ENCODE data around the gene FRMD4A. TPM values are rescaled to one million over a fixed set of nuclear protein-coding genes. Genes with fewer than 3 reads are reported as not detected.
"Not testable (repeated sequence)": the region's sequence is repeated elsewhere in the genome, so short reads cannot be mapped to it uniquely, and the experiment has no call there.

FRMD4A gene
- total RNA-seq, 2 donors from 2014 or later = 55.9 to 81.0 TPM

GRCh38 chr10:13831711-13832141 is 499.0 kb downstream of the FRMD4A start:
- no peak for ATAC-seq (ENCODE audit: insufficient number of reproducible peaks, low FRiP score, low read depth)
- H3K27ac ChIP-seq = peak overlapping the region; percentile 12 to 26

GRCh38 chr10:13830385-13830784 is 500.3 kb downstream of the FRMD4A start:
- TF ChIP-seq CTCF (IDR thresholded peaks at IDR 0.05) = no peak
- peaks cover 11 to 49% of the 10 kb centered on the region in 2 donors for H3K4me1 ChIP-seq (ENCODE audit: control insufficient read depth in 1 of 2, low read depth in 2 of 2)
- no peak for DNase-seq (ENCODE audit: low spot score)
- ATAC-seq (ENCODE audit: insufficient number of reproducible peaks, low FRiP score, low read depth) = no peak
- H3K9me3 ChIP-seq = no peaks in the 10 kb centered on the region
- no peak overlapping the region for H3K27ac ChIP-seq
- H3K4me3 ChIP-seq = no peak overlapping the region
- no peaks in the 10 kb centered on the region for H3K27me3 ChIP-seq (replicated peaks; ENCODE audit: insufficient read depth)
- no peaks in the 10 kb centered on the region for H3K36me3 ChIP-seq

More at GRCh38 chr10:13831711-13832141, 499.0 kb downstream of the FRMD4A start:
- H3K4me3 ChIP-seq = no peak overlapping the region
- no peaks in the 10 kb centered on the region for H3K27me3 ChIP-seq (replicated peaks; ENCODE audit: insufficient read depth)
- peaks cover 11 to 52% of the 10 kb centered on the region in 2 donors for H3K4me1 ChIP-seq (ENCODE audit: control insufficient read depth in 1 of 2, low read depth in 2 of 2)
- no peak for TF ChIP-seq CTCF (IDR thresholded peaks at IDR 0.05)
- H3K9me3 ChIP-seq = no peaks in the 10 kb centered on the region
- no peak for DNase-seq (ENCODE audit: low spot score)
- no peaks in the 10 kb centered on the region for H3K36me3 ChIP-seq

GRCh38 chr10:13829790-13830189 is 500.9 kb downstream of the FRMD4A start:
- DNase-seq (ENCODE audit: low spot score) (no peak), ATAC-seq (ENCODE audit: insufficient number of reproducible peaks, low FRiP score, low read depth) (no peak)
- no peak overlapping the region for H3K4me3 ChIP-seq
- H3K9me3 ChIP-seq = no peaks in the 10 kb centered on the region
- no peak overlapping the region for H3K27ac ChIP-seq
- no peaks in the 10 kb centered on the region for H3K36me3 ChIP-seq
- no peaks in the 10 kb centered on the region for H3K27me3 ChIP-seq (replicated peaks; ENCODE audit: insufficient read depth)
- H3K4me1 ChIP-seq (ENCODE audit: control insufficient read depth in 1 of 2, low read depth in 2 of 2) = peaks cover 5 to 43% of the 10 kb centered on the region in 2 donors
- TF ChIP-seq CTCF (IDR thresholded peaks at IDR 0.05) = no peak

- not testable (repeated sequence) for H3K9me3 ChIP-seq; ATAC-seq (ENCODE audit: insufficient number of reproducible peaks, low FRiP score, low read depth); H3K4me3 ChIP-seq; DNase-seq (ENCODE audit: low spot score); H3K36me3 ChIP-seq; H3K27ac ChIP-seq; H3K27me3 ChIP-seq (replicated peaks; ENCODE audit: insufficient read depth)
- H3K4me1 ChIP-seq (ENCODE audit: control insufficient read depth in 1 of 2, low read depth in 2 of 2) = peaks cover 4 to 35% of the 10 kb centered on the region in 2 donors
Measured at GRCh38 chr10:13828284-13828683, 502.4 kb downstream of the FRMD4A start.

- DNase-seq (ENCODE audit: low spot score) (no peak), ATAC-seq (ENCODE audit: insufficient number of reproducible peaks, low FRiP score, low read depth) (no peak)
- no peak for TF ChIP-seq CTCF (IDR thresholded peaks at IDR 0.05)
- Histone ChIP-seq H3K9me3 (no peaks in the 10 kb centered on the region), H3K4me1 (ENCODE audit: control insufficient read depth in 1 of 2, low read depth in 2 of 2) (peaks cover 4 to 39% of the 10 kb centered on the region in 2 donors), H3K4me3 (peak overlapping the region; percentile 71), H3K27ac (peak overlapping the region; percentile 55 to 59), H3K36me3 (no peaks in the 10 kb centered on the region), H3K27me3 (replicated peaks; ENCODE audit: insufficient read depth) (no peaks in the 10 kb centered on the region)
Measured at GRCh38 chr10:13827076-13827797, 503.5 kb downstream of the FRMD4A start.
